ENCODE data around the gene BCAS3.
A peak's percentile ranks its signal among the peaks of the same experiment; 100 is the strongest.

Gene BCAS3

DNA sequence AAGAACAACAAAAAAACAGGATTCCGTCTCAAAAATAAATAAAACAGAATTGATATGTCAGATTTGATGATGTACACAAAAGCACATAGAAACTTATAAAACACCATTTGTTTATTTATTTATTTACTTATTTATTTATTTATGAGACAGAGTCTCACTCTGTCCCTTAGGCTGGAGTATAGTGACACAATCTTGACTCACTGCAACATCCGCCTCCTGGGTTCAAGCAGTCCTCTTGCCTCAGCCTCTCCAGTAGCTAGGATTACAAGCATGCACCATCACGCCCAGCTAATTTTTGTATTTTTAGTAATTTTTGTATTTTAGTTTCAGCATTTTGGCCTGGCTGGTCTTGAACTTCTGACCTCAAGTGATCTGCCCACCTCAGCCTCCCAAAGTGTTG is 21.4 kb downstream of the BCAS3 start:
- TF ChIP-seq, protein P1, sequence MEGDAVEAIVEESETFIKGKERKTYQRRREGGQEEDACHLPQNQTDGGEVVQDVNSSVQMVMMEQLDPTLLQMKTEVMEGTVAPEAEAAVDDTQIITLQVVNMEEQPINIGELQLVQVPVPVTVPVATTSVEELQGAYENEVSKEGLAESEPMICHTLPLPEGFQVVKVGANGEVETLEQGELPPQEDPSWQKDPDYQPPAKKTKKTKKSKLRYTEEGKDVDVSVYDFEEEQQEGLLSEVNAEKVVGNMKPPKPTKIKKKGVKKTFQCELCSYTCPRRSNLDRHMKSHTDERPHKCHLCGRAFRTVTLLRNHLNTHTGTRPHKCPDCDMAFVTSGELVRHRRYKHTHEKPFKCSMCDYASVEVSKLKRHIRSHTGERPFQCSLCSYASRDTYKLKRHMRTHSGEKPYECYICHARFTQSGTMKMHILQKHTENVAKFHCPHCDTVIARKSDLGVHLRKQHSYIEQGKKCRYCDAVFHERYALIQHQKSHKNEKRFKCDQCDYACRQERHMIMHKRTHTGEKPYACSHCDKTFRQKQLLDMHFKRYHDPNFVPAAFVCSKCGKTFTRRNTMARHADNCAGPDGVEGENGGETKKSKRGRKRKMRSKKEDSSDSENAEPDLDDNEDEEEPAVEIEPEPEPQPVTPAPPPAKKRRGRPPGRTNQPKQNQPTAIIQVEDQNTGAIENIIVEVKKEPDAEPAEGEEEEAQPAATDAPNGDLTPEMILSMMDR (IDR thresholded peaks at IDR 0.05), result no peak
- TF ChIP-seq ZFX (IDR thresholded peaks at IDR 0.05; ENCODE audit: borderline replicate concordance), result no peak
- no peak overlapping the region for H3K27ac ChIP-seq

DNA sequence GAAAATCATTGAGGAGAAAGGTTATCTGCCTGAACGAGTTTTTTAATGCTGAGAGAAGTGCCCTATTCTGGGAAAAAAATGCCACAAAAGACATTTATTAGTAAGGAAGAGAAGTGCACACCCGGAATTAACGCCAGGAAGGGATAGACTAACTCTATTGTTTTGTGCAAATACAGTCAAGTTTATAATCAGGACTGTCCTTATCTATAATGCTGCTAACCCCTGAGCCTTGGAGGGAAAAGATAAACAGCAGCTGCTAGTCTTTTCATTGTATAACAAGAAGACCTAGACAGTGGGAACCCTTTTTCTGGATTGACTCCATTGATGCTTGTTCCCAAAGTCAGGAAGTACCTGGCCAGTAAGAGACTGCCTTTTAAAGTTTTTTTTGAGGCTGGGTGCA is 26.5 kb downstream of the BCAS3 start:
- H3K27ac ChIP-seq, result no peak overlapping the region
- no peak for TF ChIP-seq ZFX (IDR thresholded peaks at IDR 0.05; ENCODE audit: borderline replicate concordance)
- TF ChIP-seq, protein P1 (IDR thresholded peaks at IDR 0.05), result no peak

DNA sequence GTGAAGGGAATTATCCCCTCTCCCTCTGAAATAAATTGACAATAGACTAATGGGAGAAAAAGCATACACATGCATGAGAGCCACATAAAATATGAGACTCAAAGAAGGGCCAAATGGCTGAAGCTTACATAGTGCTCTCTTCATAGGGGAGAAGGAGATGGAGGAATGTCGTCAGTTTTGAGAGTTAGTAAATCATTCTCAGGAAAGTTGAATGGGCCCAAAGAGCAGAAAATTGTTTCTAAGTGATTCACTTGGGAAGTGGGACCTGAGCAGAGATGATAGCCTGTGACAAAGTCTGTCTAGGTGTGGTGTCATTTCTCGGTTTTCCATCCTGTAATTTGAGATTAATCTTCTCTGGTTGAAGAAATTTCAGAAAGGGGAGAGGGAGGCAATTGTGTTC is 35.0 kb downstream of the BCAS3 start:
- TF ChIP-seq ZFX (IDR thresholded peaks at IDR 0.05; ENCODE audit: borderline replicate concordance), result no peak
- TF ChIP-seq, protein P1 (IDR thresholded peaks at IDR 0.05), result no peak
- H3K27ac ChIP-seq, result no peak overlapping the region

DNA sequence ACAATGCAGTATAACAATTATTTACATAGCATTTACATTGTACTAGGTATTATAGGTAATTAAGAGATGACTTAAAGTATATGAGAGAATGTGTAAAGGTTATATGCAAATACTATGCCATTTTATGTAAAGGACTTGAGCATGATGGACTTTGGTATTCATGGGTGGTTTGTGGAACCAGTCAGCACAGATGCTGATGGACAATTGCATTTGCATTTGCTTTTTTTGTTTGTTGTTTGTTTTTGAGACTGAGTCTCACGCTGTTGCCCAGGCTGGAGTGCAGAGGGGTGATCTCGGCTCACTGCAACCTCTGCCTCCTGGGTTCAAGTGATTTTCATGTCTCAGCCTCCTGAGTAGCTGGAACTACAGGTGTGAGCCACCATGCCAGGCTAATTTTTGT is 36.0 kb downstream of the BCAS3 start:
- TF ChIP-seq, protein P1 (IDR thresholded peaks at IDR 0.05), result no peak
- TF ChIP-seq ZFX (IDR thresholded peaks at IDR 0.05; ENCODE audit: borderline replicate concordance), result no peak
- no peak overlapping the region for H3K27ac ChIP-seq

DNA sequence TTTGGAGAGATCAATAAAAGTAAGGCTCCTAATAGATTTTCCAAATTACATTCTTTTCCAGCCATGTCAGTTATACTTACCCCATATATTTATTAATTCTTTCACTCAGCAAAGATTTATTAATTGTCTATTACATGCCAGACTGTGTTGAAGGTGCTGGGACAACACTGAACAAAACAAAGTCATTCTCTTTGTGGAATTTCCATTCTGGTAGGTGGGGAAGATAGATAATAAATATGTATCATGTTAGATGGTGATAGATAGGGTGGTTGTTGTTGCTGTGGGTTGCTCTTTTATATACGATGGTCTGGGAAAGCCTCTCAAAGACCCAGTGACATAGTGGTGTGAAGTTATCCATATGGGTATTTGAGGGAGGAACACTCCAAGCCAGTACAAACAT is 39.1 kb downstream of the BCAS3 start:
- no peak for TF ChIP-seq ZFX (IDR thresholded peaks at IDR 0.05; ENCODE audit: borderline replicate concordance)
- TF ChIP-seq, protein P1 (IDR thresholded peaks at IDR 0.05), result no peak
- no peak overlapping the region for H3K27ac ChIP-seq

DNA sequence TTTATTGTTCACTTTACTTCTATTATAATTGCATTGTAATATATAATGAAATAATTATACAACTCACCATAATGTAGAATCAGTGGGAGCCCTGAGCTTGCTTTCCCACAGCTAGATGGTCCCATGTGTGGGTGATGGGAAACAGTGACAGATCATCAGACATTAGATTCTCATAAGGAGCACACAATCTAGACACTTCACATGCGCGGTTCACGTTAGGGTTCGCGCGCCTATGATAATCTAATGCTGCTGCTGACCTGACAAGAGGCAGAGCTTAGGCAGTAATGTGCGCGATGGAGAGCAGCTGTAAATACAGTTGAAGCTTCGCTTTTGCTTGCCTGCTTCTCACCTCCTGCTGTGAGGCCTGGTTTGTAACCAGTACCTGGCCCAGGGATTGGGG is 40.2 kb downstream of the BCAS3 start:
- TF ChIP-seq ZFX (IDR thresholded peaks at IDR 0.05; ENCODE audit: borderline replicate concordance), result no peak
- TF ChIP-seq, protein P1 (IDR thresholded peaks at IDR 0.05), result no peak

DNA sequence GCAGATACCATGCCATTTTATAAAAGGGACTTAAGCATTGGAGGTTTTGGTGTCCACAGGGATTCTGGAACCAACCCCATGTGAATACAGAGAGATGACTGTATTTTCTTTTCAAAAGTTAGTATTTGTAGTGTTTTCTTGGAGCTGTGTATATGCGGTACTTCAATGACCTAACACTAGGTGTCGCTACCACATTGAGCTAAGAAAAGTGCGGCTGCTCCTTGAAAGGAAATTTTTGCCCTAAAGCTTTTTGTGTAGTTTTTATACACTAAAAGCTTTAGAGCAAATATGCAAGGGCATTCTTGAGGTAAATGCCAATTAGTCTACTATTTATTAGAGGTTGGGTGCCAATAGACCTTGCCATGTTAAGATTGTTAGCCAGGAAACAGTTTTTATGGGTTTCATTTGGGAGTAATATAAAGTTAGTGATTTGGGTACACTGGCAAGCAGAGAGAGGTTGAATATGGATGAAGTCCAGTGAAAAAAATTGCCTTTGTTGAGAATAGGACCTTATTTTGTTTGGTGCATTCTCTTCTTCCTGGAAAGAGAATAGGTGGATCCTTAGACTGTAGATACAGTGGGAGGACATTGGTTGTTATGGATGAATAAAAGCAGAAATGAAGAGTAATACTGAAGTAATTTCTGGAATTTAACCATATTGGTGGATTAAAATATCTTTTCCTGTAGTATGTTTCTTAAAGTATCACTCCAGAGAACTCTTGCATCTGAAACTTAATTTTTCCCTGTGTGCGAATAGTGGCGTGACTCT is 43.3 kb downstream of the BCAS3 start:
- H3K27ac ChIP-seq, result no peak overlapping the region
- TF ChIP-seq, protein P1 (IDR thresholded peaks at IDR 0.05), result peak; percentile 88
- TF ChIP-seq ZFX (IDR thresholded peaks at IDR 0.05; ENCODE audit: borderline replicate concordance), result no peak

More for the DNA sequence above, 40.2 kb downstream of the BCAS3 start:
- no peak overlapping the region for H3K27ac ChIP-seq
